Non-pigmented ciliary epithelial cell (primary cell): ENCODE data around the gene PWP2.
"Not testable (repeated sequence)": the region's sequence is repeated elsewhere in the genome, so short reads cannot be mapped to it uniquely, and the experiment has no call there.

ENCODE experiments used
- DNase-seq: peaks from one replicate; pipeline ENCODE4 v3.0.0-alpha.2; 2010; ENCODE audit warnings: low read depth

Gene PWP2

GRCh38 chr21:44107026-44107501 is at the start of gene PWP2:
TSS of gene PWP2 (plus strand) at chr21:44107399. CDS start at chr21:44107417, 18 bp downstream.
- not testable (repeated sequence) for DNase-seq

- DNase-seq, result no peak
These were observed 49.1 kb upstream of the PWP2 start for GRCh38 chr21:44057960-44058651.

DNA sequence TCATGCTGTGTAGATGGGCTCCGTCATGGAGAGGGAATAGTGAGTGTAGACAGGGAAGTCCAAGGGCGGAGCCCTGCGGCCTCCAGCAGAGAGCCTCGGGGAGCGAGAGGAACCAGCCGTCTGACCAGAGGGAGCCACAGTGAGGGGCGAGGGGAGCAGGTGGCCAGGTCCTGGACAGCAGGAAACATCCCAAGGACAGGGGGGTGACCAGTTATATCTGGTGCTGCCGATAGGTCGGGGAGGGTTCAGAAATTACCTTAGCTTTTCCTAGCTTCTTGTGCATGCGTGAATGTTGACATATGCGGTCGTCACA is 48.6 kb upstream of the PWP2 start:
- DNase-seq, result no peak

DNA sequence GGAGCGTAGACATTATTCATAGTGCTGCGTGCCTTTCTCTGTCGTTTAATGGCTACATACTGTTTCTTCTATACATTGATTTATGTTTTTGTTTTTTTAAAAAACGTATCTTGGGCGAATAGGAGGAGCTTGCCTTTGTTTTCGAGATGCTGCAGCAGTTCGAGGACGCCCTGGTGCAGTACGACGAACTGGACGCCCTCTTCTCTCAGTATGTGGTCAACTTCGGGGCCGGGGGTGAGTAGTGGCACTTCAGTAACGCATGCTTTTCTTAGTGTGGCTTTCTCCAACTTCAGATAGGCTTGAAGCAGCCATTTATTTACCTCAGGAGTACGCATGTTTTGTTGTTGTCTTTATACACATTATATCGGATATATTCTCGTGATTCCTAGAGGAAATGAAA is 48.2 kb upstream of the PWP2 start:
- no peak for DNase-seq

- DNase-seq, result no peak
These were observed 47.5 kb upstream of the PWP2 start for GRCh38 chr21:44059710-44060109.

- DNase-seq, result no peak
These were observed 44.8 kb upstream of the PWP2 start for GRCh38 chr21:44062380-44062779.

- DNase-seq, result no peak
These were observed 43.9 kb upstream of the PWP2 start for GRCh38 chr21:44063151-44063912.

- no peak for DNase-seq
These were observed 42.3 kb upstream of the PWP2 start for GRCh38 chr21:44064852-44065403.

- no peak for DNase-seq
These were observed 41.8 kb upstream of the PWP2 start for GRCh38 chr21:44065428-44065827.

GRCh38 chr21:44066116-44066515 is 41.1 kb upstream of the PWP2 start:
- no peak for DNase-seq

GRCh38 chr21:44067011-44067839 is 40.0 kb upstream of the PWP2 start:
- DNase-seq, result no peak

DNA sequence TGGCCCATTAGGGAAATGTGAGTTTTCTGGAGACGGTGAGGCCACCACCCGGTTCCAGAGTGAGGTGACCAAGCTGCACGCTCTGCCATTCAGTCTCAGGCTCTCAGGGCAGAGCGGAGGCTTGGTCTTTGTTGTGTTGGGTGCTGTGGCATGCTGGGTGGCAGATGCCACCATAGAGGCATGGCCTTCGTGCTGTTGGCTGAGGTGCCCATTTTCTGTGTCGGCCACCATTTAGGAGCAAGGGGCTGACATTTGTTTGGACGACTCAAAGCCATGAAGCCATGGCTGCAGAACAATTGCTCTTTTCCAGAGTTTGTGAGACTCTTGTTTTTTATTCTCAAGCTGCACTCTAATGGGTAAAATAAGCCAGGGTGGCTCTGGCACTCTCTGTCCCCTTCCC is 36.8 kb upstream of the PWP2 start:
- no peak for DNase-seq

GRCh38 chr21:44071359-44072104 is 35.7 kb upstream of the PWP2 start:
- DNase-seq, result no peak

DNA sequence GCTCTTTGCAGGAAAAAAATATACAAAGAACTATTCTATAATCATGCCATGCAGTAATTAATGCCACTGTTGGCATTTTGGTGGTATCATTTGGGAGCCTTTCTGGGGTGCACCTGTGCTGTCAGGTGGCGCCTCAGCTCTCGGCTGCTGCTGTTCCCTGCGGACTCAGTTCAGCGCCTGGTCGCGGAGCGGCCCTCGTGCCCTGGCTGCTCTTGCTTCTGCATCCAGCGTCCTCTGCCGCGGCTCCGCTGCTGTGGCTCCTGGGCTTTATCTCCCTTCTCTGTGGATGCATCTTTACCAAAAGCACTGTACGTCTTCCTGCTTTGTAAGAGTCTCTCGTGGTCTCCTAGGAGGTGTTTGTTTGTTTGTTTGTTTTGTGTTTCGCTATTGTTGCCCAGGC is 35.1 kb upstream of the PWP2 start:
- DNase-seq, result no peak

DNA sequence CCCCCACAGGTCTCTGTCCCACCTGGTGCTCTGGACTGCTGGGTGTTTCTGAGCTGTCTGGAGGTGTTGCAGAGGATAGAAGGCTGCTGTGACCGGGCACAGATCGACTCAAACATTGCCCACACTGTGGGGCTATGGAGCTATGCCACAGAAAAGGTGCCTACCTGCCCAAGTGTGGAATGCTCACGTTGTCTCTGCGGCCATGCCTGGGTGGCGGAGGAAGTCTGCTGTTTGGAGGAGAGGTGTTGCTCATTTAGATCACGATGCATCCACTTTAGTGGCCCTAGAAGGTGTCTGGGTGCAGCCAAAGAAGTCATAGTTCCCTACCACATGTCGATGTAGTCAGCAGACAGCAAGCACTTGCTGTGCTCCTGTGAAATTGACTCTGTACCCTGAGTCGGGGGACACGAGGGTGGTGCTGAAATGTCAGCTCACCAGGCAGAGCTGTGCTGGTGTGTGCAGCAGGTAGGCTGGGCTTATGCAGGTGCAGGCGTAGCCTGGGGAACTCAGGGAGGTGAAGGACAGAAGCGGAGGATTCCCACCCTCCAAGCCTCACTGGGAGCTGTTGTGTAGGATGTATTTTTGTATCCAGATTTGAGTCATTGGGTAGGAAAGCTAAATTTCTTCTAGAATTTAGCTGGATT is 32.8 kb upstream of the PWP2 start:
- no peak for DNase-seq

DNA sequence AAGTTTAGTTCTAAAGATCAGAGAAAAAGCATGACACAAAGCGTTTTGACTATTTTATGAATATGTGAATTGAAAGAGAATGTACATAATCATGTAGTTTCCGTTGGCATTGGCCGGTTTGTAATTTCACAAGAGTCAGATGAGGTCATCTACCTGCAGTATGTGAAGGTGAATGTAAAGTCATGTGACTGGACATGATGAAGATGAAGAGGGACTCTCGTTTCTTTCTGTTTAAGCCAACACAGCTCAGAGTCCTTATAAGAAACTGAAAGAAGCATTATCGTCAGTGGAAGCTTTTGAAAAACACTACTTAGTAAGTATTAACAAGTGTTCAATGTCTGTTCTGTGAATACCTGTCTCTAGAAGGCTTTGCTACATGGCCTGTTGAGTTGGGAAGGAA is 30.9 kb upstream of the PWP2 start:
- DNase-seq, result no peak

DNA sequence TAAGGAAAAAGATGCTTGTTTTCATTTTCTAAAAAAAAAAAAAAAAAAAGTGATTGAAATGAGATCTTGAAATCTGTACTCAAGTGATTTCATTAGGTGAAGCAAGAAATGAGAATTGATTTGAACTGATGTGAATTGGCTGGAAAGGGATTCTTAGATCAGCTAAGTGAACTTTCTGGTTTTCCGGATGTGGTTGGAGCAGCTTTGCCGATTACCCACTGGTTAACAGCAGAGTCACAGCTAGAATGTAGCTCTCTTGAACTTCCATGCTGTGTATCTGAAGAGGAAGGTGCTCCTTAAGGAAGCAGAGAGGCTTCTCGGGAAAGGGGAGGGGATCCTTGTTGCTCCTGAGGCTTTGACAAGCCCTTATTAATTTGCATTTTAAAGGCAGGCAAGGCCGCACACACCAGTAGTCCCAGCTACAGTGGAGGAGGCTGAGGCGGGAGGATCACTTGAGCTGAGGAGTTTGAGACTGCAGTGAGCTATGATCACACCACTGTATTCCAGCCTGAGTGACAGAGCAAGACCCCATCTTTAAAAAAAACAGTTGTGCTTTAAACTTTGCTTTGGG is 28.7 kb upstream of the PWP2 start:
- no peak for DNase-seq

DNA sequence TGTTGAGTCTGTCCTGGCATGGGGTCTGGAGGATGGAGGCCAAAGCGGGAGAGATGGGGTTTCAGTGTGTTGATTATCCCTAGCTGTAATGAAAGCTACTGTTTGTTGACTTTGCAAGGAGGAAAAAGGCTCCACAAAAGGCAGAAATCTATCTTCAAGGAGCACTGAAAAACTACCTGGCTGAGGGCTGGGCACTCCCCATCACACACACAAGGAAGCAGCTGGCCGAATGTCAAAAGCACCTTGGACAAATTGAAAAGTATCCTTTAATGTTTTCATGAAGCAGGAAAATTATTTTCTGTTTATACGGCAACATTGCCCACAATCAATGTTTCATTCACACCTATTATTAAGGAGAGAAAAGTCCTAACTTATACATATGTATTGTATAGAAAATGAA is 27.8 kb upstream of the PWP2 start:
- DNase-seq, result no peak

- DNase-seq, result no peak
These were observed 27.4 kb upstream of the PWP2 start for GRCh38 chr21:44079846-44080245.

GRCh38 chr21:44082648-44083440 is 24.4 kb upstream of the PWP2 start:
- no peak for DNase-seq
